GM12872 (cell line): ENCODE results near the gene SPINK1.

Source experiments
- TF ChIP-seq, protein P1 (sequence below): IDR thresholded peaks from 3 replicates; pipeline ENCODE4 v1.5.1; 2011; ENCODE audit warnings: low read depth, mild to moderate bottlenecking, low read length, moderate library complexity; ENCODE audit not compliant: insufficient read depth

SPINK1 gene

DNA sequence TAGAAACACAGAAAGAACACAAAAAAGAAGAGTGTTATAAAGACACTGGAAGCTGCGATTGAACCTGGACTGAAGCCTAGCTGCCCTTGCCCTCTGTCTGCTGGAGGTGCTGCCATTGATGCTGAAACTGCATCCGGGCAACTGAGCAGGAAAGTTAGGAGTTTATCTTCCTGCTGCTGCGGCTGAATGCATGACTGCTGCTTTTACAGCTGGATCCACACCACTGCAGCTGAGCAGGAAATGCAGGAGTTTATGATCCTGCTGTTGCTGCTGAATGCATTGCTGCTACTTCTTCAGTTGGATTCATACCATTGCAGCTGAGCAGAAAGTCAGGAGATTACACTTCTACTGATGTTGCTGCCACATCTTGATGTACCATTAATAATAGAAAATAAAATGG, 27.1 kb downstream of the SPINK1 start:
- TF ChIP-seq, protein P1, sequence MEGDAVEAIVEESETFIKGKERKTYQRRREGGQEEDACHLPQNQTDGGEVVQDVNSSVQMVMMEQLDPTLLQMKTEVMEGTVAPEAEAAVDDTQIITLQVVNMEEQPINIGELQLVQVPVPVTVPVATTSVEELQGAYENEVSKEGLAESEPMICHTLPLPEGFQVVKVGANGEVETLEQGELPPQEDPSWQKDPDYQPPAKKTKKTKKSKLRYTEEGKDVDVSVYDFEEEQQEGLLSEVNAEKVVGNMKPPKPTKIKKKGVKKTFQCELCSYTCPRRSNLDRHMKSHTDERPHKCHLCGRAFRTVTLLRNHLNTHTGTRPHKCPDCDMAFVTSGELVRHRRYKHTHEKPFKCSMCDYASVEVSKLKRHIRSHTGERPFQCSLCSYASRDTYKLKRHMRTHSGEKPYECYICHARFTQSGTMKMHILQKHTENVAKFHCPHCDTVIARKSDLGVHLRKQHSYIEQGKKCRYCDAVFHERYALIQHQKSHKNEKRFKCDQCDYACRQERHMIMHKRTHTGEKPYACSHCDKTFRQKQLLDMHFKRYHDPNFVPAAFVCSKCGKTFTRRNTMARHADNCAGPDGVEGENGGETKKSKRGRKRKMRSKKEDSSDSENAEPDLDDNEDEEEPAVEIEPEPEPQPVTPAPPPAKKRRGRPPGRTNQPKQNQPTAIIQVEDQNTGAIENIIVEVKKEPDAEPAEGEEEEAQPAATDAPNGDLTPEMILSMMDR, result no peak

DNA sequence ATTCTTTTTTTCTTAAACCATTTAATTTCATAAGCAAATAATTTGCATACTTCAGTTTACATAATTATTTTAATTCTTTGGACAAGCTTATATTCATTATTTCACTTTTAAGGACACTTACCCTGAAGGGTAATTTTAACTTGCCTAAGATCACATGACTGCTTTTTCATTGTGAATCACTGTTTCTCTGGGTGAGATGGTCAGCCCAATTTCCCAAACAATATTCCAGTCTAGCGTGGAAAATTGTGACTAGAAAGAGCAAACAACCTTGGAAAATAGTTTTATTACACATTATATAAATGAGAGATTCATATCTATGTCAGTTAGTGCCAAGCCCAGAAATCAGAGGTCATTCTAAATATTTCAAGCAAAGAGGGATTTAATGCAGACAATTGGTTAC, 27.5 kb downstream of the SPINK1 start:
- TF ChIP-seq, protein P1, result no peak

DNA sequence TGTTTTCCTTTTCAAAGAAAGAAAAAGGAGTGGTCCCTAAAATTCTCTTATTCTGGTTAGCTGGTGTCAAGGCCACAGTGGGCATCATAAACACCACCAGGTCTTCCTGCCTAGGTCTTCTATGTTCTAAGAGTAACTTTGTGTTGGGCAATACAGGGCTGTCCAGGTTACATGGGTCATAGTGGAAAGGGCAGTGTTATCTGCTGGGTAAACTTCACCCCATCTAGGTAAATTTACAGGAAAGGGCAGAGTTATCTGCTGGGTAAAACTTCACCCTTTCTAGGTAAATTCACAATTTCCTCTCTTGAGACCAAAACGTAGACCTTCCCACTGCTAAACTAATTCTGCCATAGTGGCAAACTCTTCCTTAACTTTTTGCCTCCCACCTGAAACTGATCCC, 30.0 kb downstream of the SPINK1 start:
- TF ChIP-seq, protein P1, result no peak

DNA sequence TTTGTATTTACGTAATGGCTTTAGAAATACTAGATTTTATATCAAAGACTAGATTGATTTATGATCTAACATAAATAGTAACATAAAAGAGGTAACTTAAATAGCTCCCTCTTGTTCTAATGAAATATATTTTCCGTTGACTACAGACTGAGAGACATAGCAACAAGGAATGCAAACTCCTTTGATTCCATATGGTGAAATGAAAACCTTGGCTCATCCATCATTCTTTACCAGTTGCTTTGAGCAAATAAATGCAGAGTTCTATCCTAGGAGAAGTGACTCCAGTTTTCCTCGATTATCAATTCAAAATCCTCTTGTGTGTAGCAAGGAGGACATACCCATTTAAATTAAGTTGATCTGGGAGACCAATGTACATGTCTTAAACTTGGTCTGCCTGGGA, 31.0 kb downstream of the SPINK1 start:
- TF ChIP-seq, protein P1, result no peak

DNA sequence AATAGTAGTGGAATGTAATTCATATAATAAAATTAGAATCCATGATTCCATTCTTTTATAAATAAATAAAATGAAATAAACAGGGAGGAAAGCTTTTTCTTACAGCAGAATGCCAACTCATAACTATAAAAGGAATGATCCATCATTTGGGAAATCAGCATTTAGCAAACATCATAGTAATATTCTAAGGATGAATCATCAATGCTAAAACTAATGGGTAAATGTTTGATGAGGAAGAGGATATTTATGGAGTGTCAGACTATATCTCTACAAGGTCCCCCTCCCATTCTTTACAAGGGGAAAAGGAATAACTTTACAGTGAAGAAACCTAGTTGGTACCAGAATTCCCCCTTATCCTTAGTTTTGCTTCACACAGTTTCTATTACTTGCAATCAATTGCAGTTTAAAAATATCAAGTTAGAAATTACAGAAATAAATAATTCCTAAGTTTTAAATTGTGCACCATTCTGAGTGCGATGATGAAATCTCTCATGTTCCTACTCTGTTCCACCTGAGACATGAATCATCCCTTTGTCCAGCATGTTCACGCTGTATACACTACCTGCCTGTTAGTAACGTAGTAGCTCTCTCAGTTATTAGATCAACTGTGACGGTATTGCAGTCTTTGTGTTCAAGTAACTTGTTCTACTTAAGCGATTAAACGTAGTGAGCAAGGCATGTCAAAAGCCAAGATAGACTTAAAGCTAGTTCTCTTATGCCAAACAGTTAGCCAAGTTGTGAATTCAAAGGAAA, 34.7 kb downstream of the SPINK1 start:
- TF ChIP-seq, protein P1, result no peak

DNA sequence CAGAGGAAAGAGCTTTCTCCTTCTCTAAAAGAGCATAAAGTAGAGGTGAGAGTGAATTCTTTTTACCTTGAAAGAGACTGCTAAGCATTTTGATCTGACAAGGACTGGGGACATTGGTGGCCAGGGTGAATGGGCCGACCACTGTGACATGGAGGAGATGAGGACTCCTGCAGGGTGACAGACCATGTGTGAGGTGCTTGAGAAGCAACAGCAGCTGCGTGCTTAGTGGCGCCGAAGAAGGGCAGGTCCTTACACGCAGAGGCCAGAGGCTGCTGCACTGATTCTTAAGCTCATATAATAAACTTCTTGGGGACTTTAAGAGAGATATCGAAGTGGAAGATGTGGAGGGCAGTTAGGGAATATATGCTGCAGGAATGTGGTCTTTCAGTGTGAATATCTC, 40.3 kb downstream of the SPINK1 start:
- TF ChIP-seq, protein P1, result no peak

DNA sequence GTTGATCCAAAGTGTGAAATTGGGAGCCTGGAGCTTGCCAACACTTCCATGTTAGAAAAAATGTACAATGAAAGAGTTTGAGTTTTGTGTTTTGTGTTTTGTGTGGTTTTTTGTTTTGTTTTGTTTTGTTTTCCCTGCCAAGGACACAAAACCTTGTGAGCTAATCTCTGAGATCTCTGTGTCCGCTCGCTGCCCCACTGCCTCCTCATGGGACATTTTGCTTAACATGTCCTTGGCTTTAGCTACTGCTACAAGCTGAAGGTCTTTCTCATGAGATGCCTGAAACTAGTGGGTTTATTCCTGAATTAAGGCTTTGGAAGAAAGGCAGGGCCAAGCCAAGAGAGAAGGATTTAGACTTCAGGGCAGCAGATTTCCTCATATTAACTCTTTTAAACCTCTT, 41.7 kb downstream of the SPINK1 start:
- TF ChIP-seq, protein P1, result no peak
